K562 (cell line): ENCODE data around the gene PTPN7. TPM values are rescaled to one million over a fixed set of nuclear protein-coding genes. Genes with fewer than 3 reads are reported as not detected.

ENCODE experiments used
- E2F6 ChIP-seq, 2 experiments: IDR thresholded peaks; 2 replicates each; pipeline ENCODE4 v1.6.1; 2011; ENCODE audit warnings: borderline replicate concordance in 1 of 2, control low read depth in 1 of 2, low read depth in 1 of 2, low read length in 1 of 2, mild to moderate bottlenecking in 1 of 2, mixed read lengths in 1 of 2, moderate library complexity in 1 of 2; ENCODE audit not compliant: insufficient read depth in 1 of 2, insufficient read length in 1 of 2, poor library complexity in 1 of 2, severe bottlenecking in 1 of 2; ENCODE audit errors: extremely low read depth in 1 of 2
- ELF1 ChIP-seq: fragments of 200-800 bp; sonication (Bioruptor generic); IDR thresholded peaks from 2 replicates; pipeline ENCODE4 v1.6.1; 2016; ENCODE audit warnings: missing genetic modification characterization, missing compliant biosample characterization
- ELK3 ChIP-seq: fragments of 450-650 bp; formaldehyde crosslinking; IDR thresholded peaks from 2 replicates; pipeline ENCODE4 v1.4.0; 2020; ENCODE audit warnings: mild to moderate bottlenecking
- EP400 ChIP-seq: fragments of 450-650 bp; IDR thresholded peaks from 2 replicates; pipeline ENCODE4 v1.6.1; 2017; ENCODE audit warnings: antibody characterized with exemption, mild to moderate bottlenecking, moderate library complexity
- MXD1 ChIP-seq: fragments of 250-450 bp; sonication (Bioruptor Pico); IDR thresholded peaks from 2 replicates; pipeline ENCODE4 v1.8.0; 2021; ENCODE audit warnings: borderline replicate concordance, mild to moderate bottlenecking, moderate library complexity; ENCODE audit not compliant: poor library complexity, severe bottlenecking
- RBM22 ChIP-seq: fragments of 200-400 bp; formaldehyde crosslinking; IDR thresholded peaks from 2 replicates; pipeline ENCODE4 v1.6.1; 2018; ENCODE audit warnings: low read length, low read depth; ENCODE audit not compliant: poor library complexity, severe bottlenecking
- RBM34 ChIP-seq: fragments of 200-400 bp; formaldehyde crosslinking; IDR thresholded peaks from 2 replicates; pipeline ENCODE4 v1.6.1; 2018; ENCODE audit warnings: low read length, borderline replicate concordance; ENCODE audit not compliant: insufficient read depth
- SREBF1 ChIP-seq: fragments of 150-350 bp; IDR thresholded peaks from 2 replicates; pipeline ENCODE4 v1.6.1; 2014; ENCODE audit warnings: antibody characterized with exemption, low read depth, low read length, borderline replicate concordance
- STAG1 ChIP-seq: sonication (generic); formaldehyde crosslinking; IDR thresholded peaks from 2 replicates; pipeline ENCODE4 v1.5.0; 2020; ENCODE audit warnings: missing genetic modification reagents, borderline replicate concordance
- ZNF609 ChIP-seq: sonication (generic); formaldehyde crosslinking; IDR thresholded peaks from 2 replicates; pipeline ENCODE4 v1.8.1; 2023; ENCODE audit warnings: missing genetic modification reagents, mild to moderate bottlenecking, borderline replicate concordance
- polyA plus RNA-seq, 8 experiments: library from polyadenylated mRNA; depleted of rRNA in 4 of 8; stranded (reverse) in 5 of 8; unstranded in 3 of 8; fragments of >200 nt; fragmentation: Nextera tagmentation in 2 of 8; fragmentation: Illumina TruSeq in 1 of 8; extraction: Ambion mirVana in 2 of 8; extraction: Trizol in 1 of 8; gene quantifications; 2 replicates each; pipeline versions ENCODE4 v1.2.1 to v1.2.3, GENCODE V29; 2011 to 2014; ENCODE audit warnings: inconsistent platforms in 1 of 8, missing spikeins in 1 of 8
- total RNA-seq, 7 experiments: library from RNA; depleted of rRNA in 6 of 7; stranded (reverse); fragments of >200 nt in 6 of 7; fragmentation: Illumina TruSeq in 2 of 7; extraction: Trizol in 2 of 7; gene quantifications; 2 replicates each; pipeline versions ENCODE4 v1.2.1 to v1.2.3, GENCODE V29; 2011 to 2021; ENCODE audit warnings: low replicate concordance in 1 of 7
- TF ChIP-seq, protein P1 (sequence below): fragments of 450-650 bp; IDR thresholded peaks from 2 replicates; pipeline ENCODE4 v1.6.1; 2018; ENCODE audit not compliant: partially characterized antibody
- TF ChIP-seq, protein P2 (sequence below), 2 experiments: fragments of 250-450 bp in 1 of 2; fragments of 450-650 bp in 1 of 2; sonication (Bioruptor Pico) in 1 of 2; IDR thresholded peaks; 2 replicates each; pipeline versions ENCODE4 v1.6.1 to v1.8.0; 2016 to 2021; ENCODE audit warnings: mild to moderate bottlenecking in 2 of 2, moderate library complexity in 2 of 2, missing compliant biosample characterization in 1 of 2, missing genetic modification characterization in 1 of 2

The PTPN7 gene
- total and polyA plus RNA-seq, 9 of the 15 experiments (the other 6 are each of a cell fraction or from before 2014, with no cell fraction given), result 18.7 to 144 (median 120) TPM

GRCh38 chr1:202158810-202159533, 1.4 kb downstream of the PTPN7 start (continued):
- TF ChIP-seq RBM22, result no peak
- TF ChIP-seq, protein P1, sequence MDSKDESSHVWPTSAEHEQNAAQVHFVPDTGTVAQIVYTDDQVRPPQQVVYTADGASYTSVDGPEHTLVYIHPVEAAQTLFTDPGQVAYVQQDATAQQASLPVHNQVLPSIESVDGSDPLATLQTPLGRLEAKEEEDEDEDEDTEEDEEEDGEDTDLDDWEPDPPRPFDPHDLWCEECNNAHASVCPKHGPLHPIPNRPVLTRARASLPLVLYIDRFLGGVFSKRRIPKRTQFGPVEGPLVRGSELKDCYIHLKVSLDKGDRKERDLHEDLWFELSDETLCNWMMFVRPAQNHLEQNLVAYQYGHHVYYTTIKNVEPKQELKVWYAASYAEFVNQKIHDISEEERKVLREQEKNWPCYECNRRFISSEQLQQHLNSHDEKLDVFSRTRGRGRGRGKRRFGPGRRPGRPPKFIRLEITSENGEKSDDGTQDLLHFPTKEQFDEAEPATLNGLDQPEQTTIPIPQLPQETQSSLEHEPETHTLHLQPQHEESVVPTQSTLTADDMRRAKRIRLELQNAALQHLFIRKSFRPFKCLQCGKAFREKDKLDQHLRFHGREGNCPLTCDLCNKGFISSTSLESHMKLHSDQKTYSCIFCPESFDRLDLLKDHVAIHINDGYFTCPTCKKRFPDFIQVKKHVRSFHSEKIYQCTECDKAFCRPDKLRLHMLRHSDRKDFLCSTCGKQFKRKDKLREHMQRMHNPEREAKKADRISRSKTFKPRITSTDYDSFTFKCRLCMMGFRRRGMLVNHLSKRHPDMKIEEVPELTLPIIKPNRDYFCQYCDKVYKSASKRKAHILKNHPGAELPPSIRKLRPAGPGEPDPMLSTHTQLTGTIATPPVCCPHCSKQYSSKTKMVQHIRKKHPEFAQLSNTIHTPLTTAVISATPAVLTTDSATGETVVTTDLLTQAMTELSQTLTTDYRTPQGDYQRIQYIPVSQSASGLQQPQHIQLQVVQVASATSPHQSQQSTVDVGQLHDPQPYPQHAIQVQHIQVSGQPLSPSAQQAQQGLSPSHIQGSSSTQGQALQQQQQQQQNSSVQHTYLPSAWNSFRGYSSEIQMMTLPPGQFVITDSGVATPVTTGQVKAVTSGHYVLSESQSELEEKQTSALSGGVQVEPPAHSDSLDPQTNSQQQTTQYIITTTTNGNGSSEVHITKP, result peak; percentile 85
- TF ChIP-seq EP400, result peak; percentile 94
- TF ChIP-seq, protein P2, sequence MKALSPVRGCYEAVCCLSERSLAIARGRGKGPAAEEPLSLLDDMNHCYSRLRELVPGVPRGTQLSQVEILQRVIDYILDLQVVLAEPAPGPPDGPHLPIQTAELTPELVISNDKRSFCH (CRISPR knock-in tag; IDR thresholded peaks at IDR 0.05), result no peak
- TF ChIP-seq, protein P2 (tag; IDR thresholded peaks at IDR 0.05), result 0 out of 2 replicates have a peak, but pooled peaks have one; percentile 22
- no peak for TF ChIP-seq STAG1 (CRISPR knock-in tag)
- no peak for TF ChIP-seq RBM34
- TF ChIP-seq ZNF609 (CRISPR knock-in tag), result 0 out of 2 replicates have a peak, but pooled peaks have one; percentile 81
- no peak for TF ChIP-seq SREBF1
- no peak for TF ChIP-seq ELK3
- no peak for TF ChIP-seq ELF1
- no peak for TF ChIP-seq MXD1 (CRISPR knock-in tag)
- TF ChIP-seq E2F6 (IDR thresholded peaks at IDR 0.05; ENCODE audit: borderline replicate concordance in 1 of 2, extremely low read depth in 1 of 2, insufficient read depth in 1 of 2, insufficient read length in 1 of 2, low read depth in 1 of 2, low read length in 1 of 2, poor library complexity in 1 of 2, severe bottlenecking in 1 of 2), result peak; percentile 50 to 76
